Measurements from ENCODE around the gene SLC25A44. TPM values are rescaled to one million over a fixed set of nuclear protein-coding genes. Genes with fewer than 3 reads are reported as not detected.

The SLC25A44 gene
- total RNA-seq, 1 donor from 2014 or later: 20.4 TPM

GRCh38 chr1:156198831-156199349 is 5.0 kb downstream of the SLC25A44 start:
- no peak for DNase-seq (ENCODE audit: low spot score, unreplicated experiment)
- H3K4me1 Mint-ChIP-seq (ENCODE audit: low read depth): peaks cover 9% of the 10 kb centered on the region
- no peaks in the 10 kb centered on the region for H3K9me3 Mint-ChIP-seq (ENCODE audit: low read depth)
- H3K4me3 Mint-ChIP-seq (ENCODE audit: low read depth): no peak overlapping the region
- TF ChIP-seq, protein P1, sequence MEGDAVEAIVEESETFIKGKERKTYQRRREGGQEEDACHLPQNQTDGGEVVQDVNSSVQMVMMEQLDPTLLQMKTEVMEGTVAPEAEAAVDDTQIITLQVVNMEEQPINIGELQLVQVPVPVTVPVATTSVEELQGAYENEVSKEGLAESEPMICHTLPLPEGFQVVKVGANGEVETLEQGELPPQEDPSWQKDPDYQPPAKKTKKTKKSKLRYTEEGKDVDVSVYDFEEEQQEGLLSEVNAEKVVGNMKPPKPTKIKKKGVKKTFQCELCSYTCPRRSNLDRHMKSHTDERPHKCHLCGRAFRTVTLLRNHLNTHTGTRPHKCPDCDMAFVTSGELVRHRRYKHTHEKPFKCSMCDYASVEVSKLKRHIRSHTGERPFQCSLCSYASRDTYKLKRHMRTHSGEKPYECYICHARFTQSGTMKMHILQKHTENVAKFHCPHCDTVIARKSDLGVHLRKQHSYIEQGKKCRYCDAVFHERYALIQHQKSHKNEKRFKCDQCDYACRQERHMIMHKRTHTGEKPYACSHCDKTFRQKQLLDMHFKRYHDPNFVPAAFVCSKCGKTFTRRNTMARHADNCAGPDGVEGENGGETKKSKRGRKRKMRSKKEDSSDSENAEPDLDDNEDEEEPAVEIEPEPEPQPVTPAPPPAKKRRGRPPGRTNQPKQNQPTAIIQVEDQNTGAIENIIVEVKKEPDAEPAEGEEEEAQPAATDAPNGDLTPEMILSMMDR (IDR thresholded peaks at IDR 0.05; ENCODE audit: unreplicated experiment): no peak
- H3K27ac Mint-ChIP-seq: no peak overlapping the region
- H3K36me3 Mint-ChIP-seq (ENCODE audit: insufficient read depth): peaks cover 5% of the 10 kb centered on the region
- no peaks in the 10 kb centered on the region for H3K27me3 Mint-ChIP-seq

- Mint-ChIP-seq H3K4me3 (ENCODE audit: low read depth) (no peak overlapping the region), H3K27me3 (no peaks in the 10 kb centered on the region), H3K27ac (no peak overlapping the region), H3K4me1 (ENCODE audit: low read depth) (no peaks in the 10 kb centered on the region), H3K9me3 (ENCODE audit: low read depth) (no peaks in the 10 kb centered on the region), H3K36me3 (ENCODE audit: insufficient read depth) (peaks cover 5% of the 10 kb centered on the region)
- DNase-seq (ENCODE audit: low spot score, unreplicated experiment): no peak
- TF ChIP-seq, protein P1 (IDR thresholded peaks at IDR 0.05; ENCODE audit: unreplicated experiment): no peak
Observed at GRCh38 chr1:156200044-156200443, 6.1 kb downstream of the SLC25A44 start.

DNA sequence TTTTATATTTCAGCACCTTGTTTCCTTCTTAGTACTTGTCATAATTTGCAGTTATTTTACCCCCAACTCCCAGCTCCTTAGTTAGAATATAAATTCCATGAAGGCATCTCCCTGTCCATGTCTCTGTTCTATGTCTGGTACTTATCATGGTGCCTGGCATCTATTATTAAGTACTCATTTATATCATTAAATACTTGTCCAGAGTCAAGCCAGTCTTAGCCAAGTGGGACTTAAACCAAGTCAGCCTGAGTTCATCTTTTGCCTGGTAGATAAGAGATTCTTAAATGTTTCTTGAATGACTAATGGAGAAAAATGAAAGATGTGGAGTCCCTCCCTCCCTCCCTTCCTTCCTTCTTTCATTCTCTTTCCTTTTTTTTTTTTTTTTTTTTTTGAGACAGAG is 9.4 kb downstream of the SLC25A44 start:
- Mint-ChIP-seq H3K4me3 (ENCODE audit: low read depth) (no peak overlapping the region), H3K36me3 (ENCODE audit: insufficient read depth) (peaks cover 5% of the 10 kb centered on the region), H3K9me3 (ENCODE audit: low read depth) (no peaks in the 10 kb centered on the region), H3K4me1 (ENCODE audit: low read depth) (no peaks in the 10 kb centered on the region), H3K27me3 (no peaks in the 10 kb centered on the region), H3K27ac (no peak overlapping the region)
- TF ChIP-seq, protein P1 (IDR thresholded peaks at IDR 0.05; ENCODE audit: unreplicated experiment): no peak
- no peak for DNase-seq (ENCODE audit: low spot score, unreplicated experiment)

DNA sequence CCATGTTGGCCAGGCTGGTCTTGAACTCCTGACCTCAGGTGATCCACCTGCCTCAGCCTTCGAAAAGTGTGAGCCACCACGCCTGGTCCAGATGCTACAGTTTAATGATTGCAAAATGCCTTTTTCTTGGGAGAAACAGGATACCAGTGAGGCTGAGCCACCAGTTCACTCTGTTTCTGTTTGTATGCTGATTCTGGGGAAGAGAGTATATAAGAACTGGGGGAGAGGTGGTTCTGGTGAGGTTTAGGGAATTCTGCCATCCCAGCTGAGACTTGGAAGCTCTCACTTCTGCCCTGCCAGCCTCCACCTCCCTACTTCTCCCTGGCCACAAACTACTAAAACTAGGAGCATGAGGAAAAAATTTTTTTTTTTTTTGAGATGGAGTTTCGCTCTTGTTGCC is 10.8 kb downstream of the SLC25A44 start:
- Mint-ChIP-seq H3K27me3 (no peaks in the 10 kb centered on the region), H3K36me3 (ENCODE audit: insufficient read depth) (peaks cover 3% of the 10 kb centered on the region), H3K9me3 (ENCODE audit: low read depth) (no peaks in the 10 kb centered on the region)

DNA sequence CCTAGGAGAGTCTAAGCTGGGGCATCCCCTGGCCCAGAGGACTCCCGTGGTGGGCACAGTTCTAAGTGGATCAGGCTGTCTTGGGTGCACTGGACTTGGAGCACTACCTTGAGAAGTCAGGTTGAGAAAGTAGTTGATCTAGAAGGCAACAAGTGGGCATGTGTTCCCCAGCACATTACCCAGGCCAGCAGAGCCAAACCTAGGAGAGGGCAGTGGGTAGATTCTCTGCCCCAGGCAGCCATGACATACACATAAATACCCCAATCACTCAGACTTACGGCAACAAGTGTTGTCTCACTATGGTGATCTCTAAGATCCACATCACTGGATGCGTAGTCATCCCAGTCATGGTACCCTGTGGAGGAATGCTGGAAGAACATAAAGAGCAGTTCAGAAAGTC is 17.3 kb downstream of the SLC25A44 start:
- Mint-ChIP-seq H3K27me3 (no peaks in the 10 kb centered on the region), H3K4me1 (ENCODE audit: low read depth) (peaks cover 10% of the 10 kb centered on the region), H3K4me3 (ENCODE audit: low read depth) (no peak overlapping the region), H3K36me3 (ENCODE audit: insufficient read depth) (peaks cover 5% of the 10 kb centered on the region), H3K27ac (no peak overlapping the region), H3K9me3 (ENCODE audit: low read depth) (no peaks in the 10 kb centered on the region)
- DNase-seq (ENCODE audit: low spot score, unreplicated experiment): no peak
- TF ChIP-seq, protein P1 (IDR thresholded peaks at IDR 0.05; ENCODE audit: unreplicated experiment): no peak

More for the DNA sequence above, 10.8 kb downstream of the SLC25A44 start:
- Mint-ChIP-seq H3K4me3 (ENCODE audit: low read depth) (no peak overlapping the region), H3K27ac (no peak overlapping the region), H3K4me1 (ENCODE audit: low read depth) (no peaks in the 10 kb centered on the region)
- DNase-seq (ENCODE audit: low spot score, unreplicated experiment): no peak
- TF ChIP-seq, protein P1 (IDR thresholded peaks at IDR 0.05; ENCODE audit: unreplicated experiment): no peak

Data from progenitor cell of endocrine pancreas (in vitro differentiated cells).